ENCODE measurements around the gene GPR150. TPM values are rescaled to one million over a fixed set of nuclear protein-coding genes. Genes with fewer than 3 reads are reported as not detected.

GPR150 gene
- total and polyA plus RNA-seq, 2 of the 13 experiments (the other 11 are each of a cell fraction or from before 2014, with no cell fraction given) = 0.03 TPM; not detected in 1

- TF ChIP-seq TFDP2 (CRISPR knock-in tag; IDR thresholded peaks at IDR 0.05) = 0 out of 2 replicates have a peak, but pooled peaks have one; percentile 30
- TF ChIP-seq ZNF687 (CRISPR knock-in tag; IDR thresholded peaks at IDR 0.05) = peak; percentile 73
- TF ChIP-seq ZBTB33 (CRISPR knock-in tag; IDR thresholded peaks at IDR 0.05) = no peak
- no peak for TF ChIP-seq ZNF503 (CRISPR knock-in tag; IDR thresholded peaks at IDR 0.05)
- TF ChIP-seq ZNF879 (CRISPR knock-in tag; IDR thresholded peaks at IDR 0.05) = peak; percentile 71; the same call in 1 of the 2 replicates
- no peak for TF ChIP-seq ZBTB40 (IDR thresholded peaks at IDR 0.05)
- TF ChIP-seq ZBTB40 (CRISPR knock-in tag; IDR thresholded peaks at IDR 0.05) = peak; percentile 33; the same call in 1 of the 2 replicates
- TF ChIP-seq AHR (CRISPR knock-in tag; IDR thresholded peaks at IDR 0.05) = 0 out of 2 replicates have a peak, but pooled peaks have one; percentile 4
Measured at GRCh38 chr5:95620030-95620869, at the start of gene GPR150 (continued).
